OCI-LY7 (cell line): ENCODE results near the gene TMCC2.

Experiments used
- CTCF ChIP-seq: fragments of 200-600 bp; sonication (generic); conservative IDR thresholded peaks from 2 replicates; pipeline ENCODE4 v1.5.1; 2014; ENCODE audit warnings: mild to moderate bottlenecking, antibody characterized with exemption, low read length, moderate library complexity, mixed read lengths
- EZH2phosphoT487 ChIP-seq: fragments of 200-600 bp; sonication (generic); IDR thresholded peaks from 2 replicates; pipeline ENCODE4 v1.6.1; 2018; ENCODE audit warnings: low read depth, borderline replicate concordance, mild to moderate bottlenecking, mixed run types, antibody characterized with exemption, low read length, moderate library complexity, mixed read lengths

- TF ChIP-seq CTCF: no peak
- no peak for TF ChIP-seq EZH2phosphoT487
Measured at GRCh38 chr1:205191622-205192021, 36.1 kb upstream of the TMCC2 start.
